Tibial nerve (tissue), 4 donors: ENCODE data around the gene C20orf96. TPM values are rescaled to one million over a fixed set of nuclear protein-coding genes. Genes with fewer than 3 reads are reported as not detected.

Source experiments
- DNase-seq, 2 donors: peaks; one replicate each; pipeline ENCODE4 v3.0.0-alpha.2; 2019; ENCODE audit warnings: low spot score in 2 of 2
- H3K27ac ChIP-seq, 4 donors: fragments of 200-600 bp; sonication (generic) in 3 of 4; one replicate each; pipeline ENCODE4 v1.5.1; 2017 to 2019; ENCODE audit warnings: mild to moderate bottlenecking in 1 of 4
- H3K27me3 ChIP-seq, 2 donors: fragments of 200-600 bp; sonication (generic) in 1 of 2; one replicate each; pipeline versions ENCODE4 v1.5.1 to v1.6.0; 2017 to 2019
- H3K36me3 ChIP-seq, 3 donors: fragments of 200-600 bp; sonication (generic); one replicate each; pipeline ENCODE4 v1.5.1; 2018 to 2019
- H3K4me1 ChIP-seq, 4 donors: fragments of 200-600 bp; sonication (generic) in 3 of 4; one replicate each; pipeline ENCODE4 v1.5.1; 2017 to 2019
- H3K4me3 ChIP-seq, 4 donors: fragments of 200-600 bp; sonication (generic) in 3 of 4; one replicate each; pipeline ENCODE4 v1.5.1; 2017 to 2019; ENCODE audit warnings: mild to moderate bottlenecking in 1 of 4, moderate library complexity in 1 of 4
- H3K9me3 ChIP-seq, 4 donors: fragments of 200-600 bp; sonication (generic) in 3 of 4; one replicate each; pipeline ENCODE4 v1.5.1; 2017 to 2019
- EP300 ChIP-seq, 2 donors: sonication (generic); formaldehyde crosslinking; IDR thresholded peaks; one replicate each; pipeline ENCODE4 v1.6.1; 2017; ENCODE audit warnings: antibody characterized with exemption in 2 of 2, mild to moderate bottlenecking in 1 of 2
- POLR2A ChIP-seq, 2 donors: fragments of 450-650 bp; IDR thresholded peaks; one replicate each; pipeline ENCODE4 v1.6.1; 2017; ENCODE audit warnings: antibody characterized with exemption in 2 of 2, mild to moderate bottlenecking in 2 of 2, moderate library complexity in 2 of 2
- WGBS, 2 donors: methylation state at CpG; one replicate each; pipeline ENCODE4 v1.1.5; 2018; 5-methylcytosine and 5-hydroxymethylcytosine counted together
- total RNA-seq, 4 donors: library from RNA; depleted of rRNA; stranded (reverse); fragments of >200 nt; gene quantifications; one replicate each; pipeline ENCODE4 v1.1.0, GENCODE V29; 2016
- TF ChIP-seq, protein P1 (sequence below), 5 experiments: fragments of 200-600 bp in 3 of 5; fragments of 450-650 bp in 2 of 5; sonication (generic) in 3 of 5; IDR thresholded peaks; one replicate each; pipeline ENCODE4 v1.5.1; 2016 to 2019; ENCODE audit warnings: antibody characterized with exemption in 5 of 5, mild to moderate bottlenecking in 3 of 5, moderate library complexity in 2 of 5

Gene C20orf96
- total RNA-seq, 4 donors from 2014 or later: 3.5 to 8.7 (median 4.5) TPM

DNA sequence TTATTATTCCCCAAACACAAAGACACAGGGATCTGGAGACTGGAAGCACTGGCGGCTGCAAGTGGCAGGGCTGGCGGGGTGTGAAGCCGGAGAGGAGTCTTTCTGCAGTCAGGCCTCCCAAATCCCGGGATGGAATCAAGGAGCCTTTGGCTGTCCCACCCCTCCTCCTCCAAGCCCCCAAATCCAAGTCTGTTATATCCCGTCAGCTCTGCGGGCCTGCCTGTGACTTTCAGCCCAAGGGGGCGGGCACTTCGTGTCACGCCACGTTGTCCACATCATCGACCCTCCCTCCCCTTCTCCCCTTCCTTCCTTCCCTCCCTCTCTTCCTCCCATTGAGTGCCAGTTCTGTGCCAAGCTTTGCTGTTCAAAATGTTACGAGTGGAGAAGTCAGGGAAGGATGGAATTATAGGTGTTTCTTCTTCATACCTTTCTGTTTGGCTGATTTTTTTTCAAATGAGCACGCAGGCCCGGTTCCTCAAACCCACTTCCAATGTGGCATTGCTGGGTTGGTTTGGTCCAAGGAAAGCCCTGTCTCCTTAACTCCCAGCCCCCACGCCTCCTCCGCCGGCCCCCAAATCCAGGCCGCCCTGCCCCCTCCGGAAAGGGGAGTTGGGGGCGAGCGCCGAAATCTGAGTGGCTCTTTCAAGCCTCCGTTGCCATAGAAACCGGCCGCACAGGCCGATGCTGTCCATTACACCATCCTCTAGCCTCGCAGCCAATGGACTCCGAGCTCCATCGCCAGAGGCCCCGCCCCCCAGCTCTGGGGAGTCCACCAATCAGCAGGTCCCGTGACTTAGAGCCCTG, 19.5 kb upstream of the C20orf96 start:
- Histone ChIP-seq H3K27me3 (no peaks in the 10 kb centered on the region), H3K9me3 (no peaks in the 10 kb centered on the region), H3K27ac (peak overlapping the region; percentile 83 to 97 (median 94)), H3K4me3 (peak overlapping the region; percentile 51 to 66 (median 58)), H3K4me1 (peaks cover 0 to 20% (median 7%) of the 10 kb centered on the region in 4 donors), H3K36me3 (no peaks in the 10 kb centered on the region)
- TF ChIP-seq EP300 (IDR thresholded peaks at IDR 0.05) (peak in 1 of 2 donors; percentile 73), POLR2A (IDR thresholded peaks at IDR 0.05) (no peak)
- TF ChIP-seq, protein P1, sequence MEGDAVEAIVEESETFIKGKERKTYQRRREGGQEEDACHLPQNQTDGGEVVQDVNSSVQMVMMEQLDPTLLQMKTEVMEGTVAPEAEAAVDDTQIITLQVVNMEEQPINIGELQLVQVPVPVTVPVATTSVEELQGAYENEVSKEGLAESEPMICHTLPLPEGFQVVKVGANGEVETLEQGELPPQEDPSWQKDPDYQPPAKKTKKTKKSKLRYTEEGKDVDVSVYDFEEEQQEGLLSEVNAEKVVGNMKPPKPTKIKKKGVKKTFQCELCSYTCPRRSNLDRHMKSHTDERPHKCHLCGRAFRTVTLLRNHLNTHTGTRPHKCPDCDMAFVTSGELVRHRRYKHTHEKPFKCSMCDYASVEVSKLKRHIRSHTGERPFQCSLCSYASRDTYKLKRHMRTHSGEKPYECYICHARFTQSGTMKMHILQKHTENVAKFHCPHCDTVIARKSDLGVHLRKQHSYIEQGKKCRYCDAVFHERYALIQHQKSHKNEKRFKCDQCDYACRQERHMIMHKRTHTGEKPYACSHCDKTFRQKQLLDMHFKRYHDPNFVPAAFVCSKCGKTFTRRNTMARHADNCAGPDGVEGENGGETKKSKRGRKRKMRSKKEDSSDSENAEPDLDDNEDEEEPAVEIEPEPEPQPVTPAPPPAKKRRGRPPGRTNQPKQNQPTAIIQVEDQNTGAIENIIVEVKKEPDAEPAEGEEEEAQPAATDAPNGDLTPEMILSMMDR (IDR thresholded peaks at IDR 0.05): peak in 1 of 5 experiments; percentile 11
- peak; percentile 99 for DNase-seq
- WGBS, 2 donors: 2% methylated on average over 30 to 31 of the region's 31 CpGs

DNA sequence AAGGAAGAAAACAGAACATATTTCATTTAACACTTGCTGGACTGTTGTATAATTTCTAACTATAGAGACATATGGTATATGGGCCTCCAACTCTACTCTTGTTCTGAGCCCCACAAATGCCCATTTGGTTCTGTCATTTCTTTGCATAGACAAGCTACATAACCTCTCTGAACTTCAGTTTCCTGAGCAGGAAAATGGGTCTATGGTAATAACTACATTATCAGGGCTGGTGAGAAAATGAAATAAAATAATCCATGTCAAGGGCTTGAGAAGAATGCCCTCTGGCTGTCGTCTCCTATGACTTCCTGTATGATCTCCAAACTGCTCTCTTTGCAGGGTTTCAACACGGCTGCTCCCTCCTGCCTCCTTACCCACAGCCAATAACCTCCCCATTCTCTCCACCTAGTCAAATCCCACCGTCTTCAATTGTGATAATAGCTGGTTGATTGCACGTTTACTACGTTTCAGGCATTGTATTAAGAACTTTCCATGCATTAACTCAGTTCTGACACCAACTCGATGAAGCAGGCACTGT, 18.8 kb upstream of the C20orf96 start:
- H3K4me1 ChIP-seq: peaks cover 0 to 20% (median 7%) of the 10 kb centered on the region in 4 donors
- no peak for TF ChIP-seq EP300 (IDR thresholded peaks at IDR 0.05)
- TF ChIP-seq, protein P1 (IDR thresholded peaks at IDR 0.05): peak in 1 of 5 experiments; percentile 11
- H3K27me3 ChIP-seq: no peaks in the 10 kb centered on the region
- peak overlapping the region; percentile 51 to 66 (median 58) for H3K4me3 ChIP-seq
- H3K36me3 ChIP-seq: no peaks in the 10 kb centered on the region
- WGBS, 2 donors: 1 to 5% methylated on average over 6 of the region's 6 CpGs
- no peak for DNase-seq
- peak overlapping the region; percentile 83 to 97 (median 94) for H3K27ac ChIP-seq
- H3K9me3 ChIP-seq: no peaks in the 10 kb centered on the region

DNA sequence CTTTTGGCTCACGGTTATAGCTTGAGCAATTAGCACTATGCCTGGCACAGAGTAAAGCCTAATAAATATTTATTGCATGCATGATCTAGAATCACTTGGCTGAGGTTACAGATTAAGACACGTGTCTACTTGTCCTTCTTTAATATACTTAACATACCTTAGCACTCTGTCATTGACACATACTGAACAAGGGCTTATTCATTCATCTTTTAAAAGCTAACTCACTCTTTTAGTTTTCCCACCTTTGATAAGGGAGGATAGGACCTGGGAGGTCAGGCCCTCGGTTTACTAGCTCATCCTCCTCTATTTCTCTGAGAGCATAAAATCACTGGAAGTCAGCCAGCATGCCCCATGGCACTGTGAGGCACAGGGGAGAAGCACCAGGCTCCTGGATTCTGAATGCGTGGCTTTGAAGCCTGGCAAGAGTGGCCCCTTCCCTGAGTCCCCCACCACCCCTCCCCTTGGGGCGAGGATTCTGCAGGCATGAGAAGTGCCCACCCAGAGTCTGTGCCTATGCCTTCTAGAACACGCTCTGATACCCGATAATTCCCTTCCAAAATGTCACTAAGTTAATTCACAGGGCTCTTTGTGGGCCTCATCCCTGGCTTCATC, 18.0 kb upstream of the C20orf96 start:
- no peaks in the 10 kb centered on the region for H3K9me3 ChIP-seq
- TF ChIP-seq, protein P1 (IDR thresholded peaks at IDR 0.05): no peak
- TF ChIP-seq POLR2A (IDR thresholded peaks at IDR 0.05): no peak
- TF ChIP-seq EP300 (IDR thresholded peaks at IDR 0.05): no peak
- no peak overlapping the region for H3K4me3 ChIP-seq
- no peaks in the 10 kb centered on the region for H3K27me3 ChIP-seq
- DNase-seq: no peak
- H3K27ac ChIP-seq: peak overlapping the region in 2 of 4 donors; percentile 95 to 97
- H3K4me1 ChIP-seq: peaks cover 0 to 20% (median 7%) of the 10 kb centered on the region in 4 donors
- no peaks in the 10 kb centered on the region for H3K36me3 ChIP-seq
- 63 to 70% methylated on average over 7 of the region's 7 CpGs for WGBS, 2 donors

DNA sequence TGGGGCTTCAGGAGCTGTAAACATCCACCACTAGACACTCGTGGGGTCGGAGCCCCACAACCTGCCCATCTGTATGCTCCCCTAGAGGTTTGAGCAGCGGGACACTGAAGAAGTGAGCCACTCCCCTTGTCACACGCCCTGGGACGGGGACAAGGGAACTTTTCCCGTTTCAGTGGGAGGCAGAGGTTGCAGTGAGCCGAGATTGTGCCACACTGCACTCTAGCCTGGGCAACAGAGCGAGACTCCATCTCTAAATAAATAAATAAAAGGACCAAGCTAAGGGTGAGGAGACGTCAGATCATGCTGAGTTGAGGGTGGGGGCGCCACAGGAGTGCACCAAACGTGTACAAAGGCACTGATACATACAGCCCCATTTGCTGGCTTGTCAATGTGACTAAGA, 15.2 kb upstream of the C20orf96 start:
- no peak for DNase-seq
- peaks cover 0 to 29% (median 16%) of the 10 kb centered on the region in 4 donors for H3K4me1 ChIP-seq
- no peaks in the 10 kb centered on the region for H3K9me3 ChIP-seq
- 71 to 74% methylated on average over 11 of the region's 11 CpGs for WGBS, 2 donors
- H3K27ac ChIP-seq: no peak overlapping the region
- no peak overlapping the region for H3K4me3 ChIP-seq
- TF ChIP-seq POLR2A (IDR thresholded peaks at IDR 0.05) (no peak), EP300 (IDR thresholded peaks at IDR 0.05) (no peak)
- TF ChIP-seq, protein P1 (IDR thresholded peaks at IDR 0.05): no peak
- no peaks in the 10 kb centered on the region for H3K36me3 ChIP-seq
- no peaks in the 10 kb centered on the region for H3K27me3 ChIP-seq
